Coronary artery (tissue), 2 donors: ENCODE measurements around the gene HSPA12B.

ENCODE experiments used
- DNase-seq: peaks from one replicate; pipeline ENCODE4 v3.0.0-alpha.2; 2017; ENCODE audit warnings: low spot score
- H3K27ac ChIP-seq, 2 donors: fragments of 200-600 bp; sonication (generic); one replicate each; pipeline ENCODE4 v1.5.1; 2016 to 2019
- H3K4me3 ChIP-seq: fragments of 200-600 bp; sonication (generic); 2 replicates; pipeline ENCODE4 v1.5.1; 2016; ENCODE audit warnings: mild to moderate bottlenecking, moderate library complexity
- TF ChIP-seq, protein P1 (sequence below): fragments of 200-600 bp; sonication (generic); IDR thresholded peaks from one replicate; pipeline ENCODE4 v1.5.1; 2019; ENCODE audit warnings: antibody characterized with exemption

Gene HSPA12B, protein sequence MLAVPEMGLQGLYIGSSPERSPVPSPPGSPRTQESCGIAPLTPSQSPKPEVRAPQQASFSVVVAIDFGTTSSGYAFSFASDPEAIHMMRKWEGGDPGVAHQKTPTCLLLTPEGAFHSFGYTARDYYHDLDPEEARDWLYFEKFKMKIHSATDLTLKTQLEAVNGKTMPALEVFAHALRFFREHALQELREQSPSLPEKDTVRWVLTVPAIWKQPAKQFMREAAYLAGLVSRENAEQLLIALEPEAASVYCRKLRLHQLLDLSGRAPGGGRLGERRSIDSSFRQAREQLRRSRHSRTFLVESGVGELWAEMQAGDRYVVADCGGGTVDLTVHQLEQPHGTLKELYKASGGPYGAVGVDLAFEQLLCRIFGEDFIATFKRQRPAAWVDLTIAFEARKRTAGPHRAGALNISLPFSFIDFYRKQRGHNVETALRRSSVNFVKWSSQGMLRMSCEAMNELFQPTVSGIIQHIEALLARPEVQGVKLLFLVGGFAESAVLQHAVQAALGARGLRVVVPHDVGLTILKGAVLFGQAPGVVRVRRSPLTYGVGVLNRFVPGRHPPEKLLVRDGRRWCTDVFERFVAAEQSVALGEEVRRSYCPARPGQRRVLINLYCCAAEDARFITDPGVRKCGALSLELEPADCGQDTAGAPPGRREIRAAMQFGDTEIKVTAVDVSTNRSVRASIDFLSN

DNA sequence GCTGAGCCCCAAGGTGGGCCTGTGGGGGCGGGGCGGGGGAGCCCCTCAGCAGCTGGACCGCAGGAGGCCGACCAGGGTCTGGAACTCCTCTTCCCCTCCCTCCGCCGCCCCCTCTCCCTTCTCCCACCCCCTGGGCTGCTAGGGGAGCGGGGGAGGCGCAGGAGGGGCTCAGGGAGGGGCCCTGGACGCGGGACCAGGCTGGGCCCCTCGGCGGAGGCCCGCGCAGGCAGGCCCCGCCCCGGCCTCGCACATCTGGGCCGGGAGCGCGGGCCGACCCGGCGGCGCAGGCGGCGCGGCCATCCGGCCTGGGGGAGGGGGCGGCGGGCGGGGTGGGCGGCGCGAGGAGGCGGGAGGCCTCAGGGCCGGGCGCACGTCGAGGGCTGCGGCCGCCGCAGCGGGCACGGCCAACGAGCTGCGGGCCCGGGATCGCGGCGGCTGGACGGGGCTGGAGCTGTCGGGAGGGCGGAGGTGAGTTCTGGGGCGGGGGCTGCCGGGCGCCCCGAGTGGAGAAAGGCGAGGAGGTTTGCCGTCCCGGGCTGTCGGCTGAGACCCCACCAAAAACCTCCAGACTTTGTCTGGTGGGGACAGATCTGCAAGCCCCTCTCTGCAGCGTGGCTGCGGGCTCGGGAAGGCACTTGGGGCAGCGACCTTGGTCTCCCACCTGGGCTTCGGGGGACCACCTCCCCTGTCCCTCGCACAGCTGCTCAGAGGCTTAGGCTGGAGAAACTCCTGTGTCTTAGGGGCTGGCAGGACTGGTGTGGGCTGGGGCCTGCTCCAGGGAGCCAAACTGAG is at the start of gene HSPA12B:
Gene HSPA12B, plus strand, starts transcription at position 359 of the 792 bp plus-strand sequence. CDS start 5,990 bp downstream, outside the sequence.
- DNase-seq: no peak

DNA sequence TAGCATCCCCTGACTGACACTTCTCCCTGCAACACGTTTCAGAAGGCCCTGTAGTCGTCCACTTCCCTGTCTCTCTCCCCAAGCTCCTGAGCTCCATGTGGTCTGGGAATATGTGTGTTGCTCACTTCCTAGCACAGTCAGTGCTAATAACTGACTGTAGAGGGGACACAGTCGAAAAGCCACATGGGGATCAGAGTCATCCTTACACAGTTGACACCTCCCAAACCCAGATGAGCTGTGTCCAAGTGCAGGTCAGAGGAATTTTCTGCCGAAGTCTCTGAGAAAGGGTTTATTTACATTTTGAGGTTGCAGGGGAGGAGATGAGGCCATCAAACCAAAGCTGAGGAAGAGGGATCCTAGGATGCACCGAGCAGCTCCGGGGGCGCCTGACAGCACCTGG is 47.1 kb upstream of the HSPA12B start:
- TF ChIP-seq, protein P1, sequence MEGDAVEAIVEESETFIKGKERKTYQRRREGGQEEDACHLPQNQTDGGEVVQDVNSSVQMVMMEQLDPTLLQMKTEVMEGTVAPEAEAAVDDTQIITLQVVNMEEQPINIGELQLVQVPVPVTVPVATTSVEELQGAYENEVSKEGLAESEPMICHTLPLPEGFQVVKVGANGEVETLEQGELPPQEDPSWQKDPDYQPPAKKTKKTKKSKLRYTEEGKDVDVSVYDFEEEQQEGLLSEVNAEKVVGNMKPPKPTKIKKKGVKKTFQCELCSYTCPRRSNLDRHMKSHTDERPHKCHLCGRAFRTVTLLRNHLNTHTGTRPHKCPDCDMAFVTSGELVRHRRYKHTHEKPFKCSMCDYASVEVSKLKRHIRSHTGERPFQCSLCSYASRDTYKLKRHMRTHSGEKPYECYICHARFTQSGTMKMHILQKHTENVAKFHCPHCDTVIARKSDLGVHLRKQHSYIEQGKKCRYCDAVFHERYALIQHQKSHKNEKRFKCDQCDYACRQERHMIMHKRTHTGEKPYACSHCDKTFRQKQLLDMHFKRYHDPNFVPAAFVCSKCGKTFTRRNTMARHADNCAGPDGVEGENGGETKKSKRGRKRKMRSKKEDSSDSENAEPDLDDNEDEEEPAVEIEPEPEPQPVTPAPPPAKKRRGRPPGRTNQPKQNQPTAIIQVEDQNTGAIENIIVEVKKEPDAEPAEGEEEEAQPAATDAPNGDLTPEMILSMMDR: no peak

More for the DNA sequence above, at the start of gene HSPA12B:
- Histone ChIP-seq H3K27ac (peak within 1 kb of the TSS in 1 of 2 donors; percentile 69), H3K4me3 (peak within 1 kb of the TSS; percentile 68)
- TF ChIP-seq, protein P1: no peak

DNA sequence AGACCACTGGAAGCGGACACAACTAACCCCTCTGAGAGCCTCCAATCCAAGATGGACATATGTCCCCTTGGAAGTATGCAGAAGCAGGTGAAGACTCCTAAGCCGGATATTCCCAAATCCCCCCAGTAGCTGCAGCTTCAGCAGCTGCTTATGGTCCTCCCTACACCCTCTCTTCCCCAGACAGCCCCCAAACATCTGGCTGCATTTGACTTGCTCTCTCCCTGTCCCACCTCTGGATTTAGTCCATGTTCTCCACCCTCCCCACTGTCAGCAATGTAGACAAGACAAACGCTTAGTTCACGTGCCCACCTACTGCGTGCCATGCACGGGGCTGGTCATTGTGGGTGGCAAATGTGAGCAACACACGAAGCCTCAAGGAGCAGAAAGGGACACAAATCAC is 46.1 kb upstream of the HSPA12B start:
- no peak for DNase-seq
- H3K4me3 ChIP-seq: no peak overlapping the region
- H3K27ac ChIP-seq: peak overlapping the region; percentile 75 to 80

More for the DNA sequence above, 47.1 kb upstream of the HSPA12B start:
- Histone ChIP-seq H3K4me3 (no peak overlapping the region), H3K27ac (no peak overlapping the region)
- no peak for DNase-seq

DNA sequence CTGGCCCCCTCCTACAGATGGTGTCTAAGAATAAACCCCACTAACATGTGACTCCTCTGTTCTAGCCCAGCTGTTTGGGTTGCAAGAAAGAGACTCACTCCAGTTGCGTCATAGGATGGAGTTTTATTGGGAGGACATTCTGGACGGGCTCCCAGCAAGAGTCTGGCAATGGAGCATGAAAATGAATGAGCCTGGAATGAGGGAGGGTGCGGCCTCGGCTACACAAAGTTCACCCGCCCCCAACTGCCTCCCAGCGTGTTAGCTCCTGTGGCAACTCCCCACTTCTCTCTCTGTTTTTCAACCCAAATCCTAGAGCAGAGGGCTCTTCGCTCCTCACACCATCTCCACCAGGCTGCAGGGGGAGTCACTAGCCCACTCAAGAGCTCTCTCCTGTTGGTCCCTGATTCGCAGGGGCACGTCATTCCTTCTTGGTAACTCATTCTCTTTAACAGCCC is 45.6 kb upstream of the HSPA12B start:
- Histone ChIP-seq H3K4me3 (peak overlapping the region; percentile 8), H3K27ac (peak overlapping the region; percentile 75 to 80)
- TF ChIP-seq, protein P1: no peak
- DNase-seq: peak; percentile 91

More for the DNA sequence above, 46.1 kb upstream of the HSPA12B start:
- TF ChIP-seq, protein P1: no peak

DNA sequence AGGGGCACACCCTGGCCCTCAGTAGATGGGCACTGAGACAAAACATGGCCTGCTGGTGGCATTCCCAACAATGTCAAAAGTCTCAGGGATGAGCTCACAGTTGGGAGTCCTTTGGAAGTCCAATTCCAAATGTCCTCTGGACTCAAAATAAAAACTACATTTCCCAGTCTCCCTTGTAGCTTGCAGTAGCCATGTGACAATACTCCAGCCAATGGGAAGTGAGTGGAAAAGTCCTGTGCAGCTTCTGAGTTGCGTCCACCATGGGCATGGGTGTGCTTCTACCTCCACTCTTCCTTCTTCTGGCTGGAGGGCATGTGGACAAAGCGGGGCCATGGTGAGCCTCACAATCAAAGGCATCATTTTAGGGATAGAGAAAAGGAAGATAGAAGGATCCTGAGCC is 44.8 kb upstream of the HSPA12B start:
- DNase-seq: no peak
- TF ChIP-seq, protein P1: no peak
- peak overlapping the region; percentile 75 to 80 for H3K27ac ChIP-seq
- no peak overlapping the region for H3K4me3 ChIP-seq

DNA sequence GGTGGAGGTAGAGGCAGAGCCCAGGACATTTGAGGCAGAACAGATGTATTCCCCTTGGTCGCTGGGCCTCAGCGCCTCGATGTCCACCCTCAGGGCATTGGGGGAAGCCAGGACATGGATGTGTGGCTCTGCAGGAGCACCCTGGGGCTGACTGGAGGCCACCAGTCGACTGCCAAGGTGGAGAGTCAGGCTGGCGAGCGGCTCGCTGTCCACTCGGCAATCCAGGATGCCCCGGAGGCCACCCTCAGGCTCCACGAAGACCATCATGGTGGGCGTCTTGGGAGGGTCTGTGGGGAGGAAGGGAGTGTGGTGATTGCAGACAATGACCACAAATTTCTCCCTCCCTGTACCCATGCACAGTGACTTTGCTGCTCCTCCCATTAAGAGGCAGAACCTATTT is 42.5 kb upstream of the HSPA12B start:
- DNase-seq: no peak
- no peak overlapping the region for H3K4me3 ChIP-seq
- TF ChIP-seq, protein P1: no peak
- H3K27ac ChIP-seq: no peak overlapping the region
